Neural progenitor cell (in vitro differentiated cells): ENCODE measurements around the gene KIFC3. TPM values are rescaled to one million over a fixed set of nuclear protein-coding genes. Genes with fewer than 3 reads are reported as not detected.
"Not testable (repeated sequence)": the region's sequence is repeated elsewhere in the genome, so short reads cannot be mapped to it uniquely, and the experiment has no call there.

Experiments used
- DNase-seq: peaks from one replicate; pipeline ENCODE4 v3.0.0-alpha.2; 2016; ENCODE audit warnings: low spot score
- H2AFZ ChIP-seq: fragments of 200-600 bp; sonication (generic); replicated peaks from 2 replicates; pipeline ENCODE4 v1.6.1; 2016; ENCODE audit warnings: antibody characterized with exemption
- H3F3A ChIP-seq: fragments of 200-600 bp; sonication (generic); 2 replicates; pipeline ENCODE4 v1.6.1; 2016; ENCODE audit warnings: antibody characterized with exemption, low read depth
- H3K27ac ChIP-seq: fragments of 200-600 bp; sonication (generic); 2 replicates; pipeline ENCODE4 v1.5.1; 2016; ENCODE audit warnings: mild to moderate bottlenecking
- H3K27me3 ChIP-seq: fragments of 200-600 bp; sonication (generic); 2 replicates; pipeline ENCODE4 v1.6.1; 2016; ENCODE audit warnings: mild to moderate bottlenecking, moderate library complexity
- H3K36me3 ChIP-seq: fragments of 200-600 bp; sonication (generic); 2 replicates; pipeline ENCODE4 v1.5.1; 2016
- H3K4me1 ChIP-seq: fragments of 200-600 bp; sonication (generic); 2 replicates; pipeline ENCODE4 v1.6.1; 2016; ENCODE audit warnings: mixed run types
- H3K4me2 ChIP-seq: fragments of 200-600 bp; sonication (generic); 2 replicates; pipeline ENCODE4 v1.6.1; 2016
- H3K4me3 ChIP-seq: fragments of 200-600 bp; sonication (generic); 2 replicates; pipeline ENCODE4 v1.5.1; 2016
- H3K79me2 ChIP-seq: fragments of 200-600 bp; sonication (generic); 2 replicates; pipeline ENCODE4 v1.6.1; 2016; ENCODE audit warnings: low read depth
- H3K9ac ChIP-seq: fragments of 200-600 bp; sonication (generic); 2 replicates; pipeline ENCODE4 v1.6.1; 2016
- H3K9me3 ChIP-seq: fragments of 200-600 bp; sonication (generic); 2 replicates; pipeline ENCODE4 v1.5.1; 2016; ENCODE audit warnings: low read depth
- H4K20me1 ChIP-seq: fragments of 200-600 bp; sonication (generic); 2 replicates; pipeline ENCODE4 v1.6.1; 2016; ENCODE audit warnings: low read depth
- H3K27ac Mint-ChIP-seq: 3 replicates; pipeline ENCODE4 v1.8.0; 2021; ENCODE audit warnings: mixed read lengths
- H3K27me3 Mint-ChIP-seq: 2 replicates; pipeline ENCODE4 v1.8.0; 2022; ENCODE audit warnings: low read depth, mild to moderate bottlenecking, inconsistent platforms, moderate library complexity, mixed read lengths; ENCODE audit not compliant: insufficient read depth
- H3K36me3 Mint-ChIP-seq: 3 replicates; pipeline ENCODE4 v1.8.0; 2021; ENCODE audit warnings: mixed read lengths
- H3K4me1 Mint-ChIP-seq: 3 replicates; pipeline ENCODE4 v1.8.0; 2021; ENCODE audit warnings: mixed read lengths
- H3K4me3 Mint-ChIP-seq: 3 replicates; pipeline ENCODE4 v1.8.0; 2021; ENCODE audit warnings: mild to moderate bottlenecking, moderate library complexity, mixed read lengths
- H3K9me3 Mint-ChIP-seq: 3 replicates; pipeline ENCODE4 v1.8.0; 2020; ENCODE audit warnings: mixed read lengths
- EZH2 ChIP-seq: fragments of 200-600 bp; sonication (generic); IDR thresholded peaks from 2 replicates; pipeline ENCODE4 v1.6.1; 2017; ENCODE audit warnings: antibody characterized with exemption, mild to moderate bottlenecking, moderate library complexity
- EZH2phosphoT487 ChIP-seq: fragments of 200-600 bp; sonication (generic); IDR thresholded peaks from 2 replicates; pipeline ENCODE4 v1.6.1; 2017; ENCODE audit warnings: antibody characterized with exemption
- total RNA-seq: library from RNA; depleted of rRNA; stranded (reverse); fragments of >200 nt; gene quantifications from 2 replicates; pipeline ENCODE4 v1.2.3, GENCODE V29; 2015; ENCODE audit warnings: low replicate concordance
- TF ChIP-seq, protein P1 (sequence below): fragments of 200-600 bp; sonication (generic); IDR thresholded peaks from 2 replicates; pipeline ENCODE4 v1.5.1; 2017; ENCODE audit warnings: antibody characterized with exemption, mild to moderate bottlenecking

KIFC3 gene
- total RNA-seq, 1 donor from 2014 or later = 0.28 TPM

DNA sequence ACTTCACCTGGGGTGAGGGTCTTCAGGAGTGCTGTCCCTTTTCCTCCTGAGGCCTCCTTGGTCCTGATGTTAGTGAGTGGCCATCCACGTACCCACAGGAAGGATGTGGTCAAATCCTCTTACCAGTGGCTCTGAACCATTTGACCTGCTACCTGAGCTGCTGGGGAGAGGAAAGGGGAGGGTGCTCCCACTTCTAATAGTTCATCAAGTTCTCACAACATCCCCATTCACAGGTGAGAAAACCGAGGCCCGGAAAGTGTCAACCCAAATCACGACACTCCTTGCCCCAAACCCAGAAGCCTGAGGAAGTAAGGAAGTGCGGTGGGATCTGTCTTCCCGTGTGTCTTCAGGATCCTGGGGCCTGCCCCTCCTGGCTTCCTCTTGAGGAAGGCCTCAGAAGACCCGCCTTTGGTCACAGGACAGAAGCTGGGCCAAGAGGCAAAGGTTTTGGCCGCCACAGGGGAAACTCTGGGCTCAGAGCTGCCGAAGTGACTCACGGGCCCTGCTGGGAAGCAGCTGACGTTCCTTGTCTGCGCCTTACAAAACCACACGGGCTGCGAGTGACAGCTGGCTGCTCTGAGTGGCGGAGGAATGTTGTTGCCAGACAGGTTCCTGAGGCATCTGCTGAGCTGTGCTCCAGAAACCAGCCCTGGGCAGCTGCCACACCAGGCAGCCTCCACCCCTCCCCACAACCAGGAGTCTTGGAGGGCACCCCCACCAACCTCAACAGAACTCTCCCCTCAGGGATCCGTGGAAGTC, 13.9 kb upstream of the KIFC3 start:
- H3K4me3 Mint-ChIP-seq = no peak overlapping the region
- no peak overlapping the region for H3K9ac ChIP-seq
- no peak overlapping the region for H3K4me3 ChIP-seq

DNA sequence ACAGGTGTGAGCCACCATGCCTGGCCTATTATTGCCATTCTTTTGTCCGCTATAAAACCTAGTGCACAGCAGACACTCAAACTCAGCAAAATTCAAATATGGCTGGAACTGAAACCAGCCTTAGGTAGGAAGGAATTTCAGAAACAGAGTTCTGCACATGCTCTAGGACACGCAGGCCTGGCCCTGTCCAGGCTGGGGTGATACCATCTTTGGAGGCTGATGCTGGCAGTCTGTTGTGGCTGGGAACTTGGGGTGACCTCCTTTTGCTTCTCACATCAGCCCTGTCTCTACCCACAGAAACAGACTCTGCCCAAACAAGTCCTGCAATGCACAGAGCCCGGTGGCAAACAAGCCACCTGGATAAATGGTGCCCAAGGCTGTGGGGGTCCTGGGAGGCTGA, 12.6 kb upstream of the KIFC3 start:
- Mint-ChIP-seq H3K4me1 (peaks cover 28% of the 10 kb centered on the region), H3K9me3 (no peaks in the 10 kb centered on the region), H3K4me3 (no peak overlapping the region), H3K27me3 (peaks cover 11% of the 10 kb centered on the region), H3K36me3 (no peaks in the 10 kb centered on the region), H3K27ac (no peak overlapping the region)
- TF ChIP-seq EZH2phosphoT487 = no peak
- TF ChIP-seq, protein P1, sequence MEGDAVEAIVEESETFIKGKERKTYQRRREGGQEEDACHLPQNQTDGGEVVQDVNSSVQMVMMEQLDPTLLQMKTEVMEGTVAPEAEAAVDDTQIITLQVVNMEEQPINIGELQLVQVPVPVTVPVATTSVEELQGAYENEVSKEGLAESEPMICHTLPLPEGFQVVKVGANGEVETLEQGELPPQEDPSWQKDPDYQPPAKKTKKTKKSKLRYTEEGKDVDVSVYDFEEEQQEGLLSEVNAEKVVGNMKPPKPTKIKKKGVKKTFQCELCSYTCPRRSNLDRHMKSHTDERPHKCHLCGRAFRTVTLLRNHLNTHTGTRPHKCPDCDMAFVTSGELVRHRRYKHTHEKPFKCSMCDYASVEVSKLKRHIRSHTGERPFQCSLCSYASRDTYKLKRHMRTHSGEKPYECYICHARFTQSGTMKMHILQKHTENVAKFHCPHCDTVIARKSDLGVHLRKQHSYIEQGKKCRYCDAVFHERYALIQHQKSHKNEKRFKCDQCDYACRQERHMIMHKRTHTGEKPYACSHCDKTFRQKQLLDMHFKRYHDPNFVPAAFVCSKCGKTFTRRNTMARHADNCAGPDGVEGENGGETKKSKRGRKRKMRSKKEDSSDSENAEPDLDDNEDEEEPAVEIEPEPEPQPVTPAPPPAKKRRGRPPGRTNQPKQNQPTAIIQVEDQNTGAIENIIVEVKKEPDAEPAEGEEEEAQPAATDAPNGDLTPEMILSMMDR = no peak
- no peak for TF ChIP-seq EZH2
- Histone ChIP-seq H3K9ac (no peak overlapping the region), H3F3A (no peaks in the 10 kb centered on the region), H3K4me3 (no peak overlapping the region), H4K20me1 (no peaks in the 10 kb centered on the region), H3K79me2 (no peaks in the 10 kb centered on the region), H3K4me2 (no peak overlapping the region), H3K9me3 (no peaks in the 10 kb centered on the region), H3K4me1 (no peaks in the 10 kb centered on the region), H3K27ac (no peak overlapping the region), H3K36me3 (no peaks in the 10 kb centered on the region), H2AFZ (no peak overlapping the region), H3K27me3 (no peaks in the 10 kb centered on the region)
- no peak for DNase-seq

More for the DNA sequence above, 13.9 kb upstream of the KIFC3 start:
- Histone ChIP-seq H2AFZ (peak overlapping the region; percentile 52), H3K79me2 (no peaks in the 10 kb centered on the region), H3K27ac (no peak overlapping the region), H3K4me1 (no peaks in the 10 kb centered on the region), H3K36me3 (no peaks in the 10 kb centered on the region), H4K20me1 (no peaks in the 10 kb centered on the region), H3K4me2 (no peak overlapping the region), H3F3A (no peaks in the 10 kb centered on the region), H3K27me3 (no peaks in the 10 kb centered on the region), H3K9me3 (no peaks in the 10 kb centered on the region)
- TF ChIP-seq, protein P1 = no peak
- TF ChIP-seq EZH2 (no peak), EZH2phosphoT487 (no peak)
- no peaks in the 10 kb centered on the region for H3K9me3 Mint-ChIP-seq
- H3K4me1 Mint-ChIP-seq = peaks cover 17% of the 10 kb centered on the region
- peak; percentile 71 for DNase-seq
- H3K36me3 Mint-ChIP-seq = no peaks in the 10 kb centered on the region
- no peak overlapping the region for H3K27ac Mint-ChIP-seq
- peaks cover 8% of the 10 kb centered on the region for H3K27me3 Mint-ChIP-seq

DNA sequence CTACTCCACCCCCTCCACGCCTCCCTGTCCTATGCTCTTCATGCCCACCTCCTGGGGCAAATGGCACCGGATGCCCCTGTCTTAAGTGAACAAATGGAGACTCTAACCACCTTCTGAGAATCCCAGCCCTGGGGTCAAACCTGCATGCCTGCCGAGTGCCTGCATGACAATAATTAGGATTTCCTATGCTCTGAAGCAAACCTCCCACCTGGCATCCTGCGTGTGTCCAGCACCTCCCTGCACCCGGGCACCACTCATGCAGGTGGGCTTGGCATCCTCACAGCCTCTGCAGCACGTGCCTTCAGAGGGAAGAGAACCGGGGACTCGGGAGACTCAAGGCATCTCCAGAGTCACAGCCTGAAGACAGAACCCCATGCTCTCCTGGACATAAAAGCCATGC, 11.2 kb upstream of the KIFC3 start:
- Histone ChIP-seq H3K79me2 (no peaks in the 10 kb centered on the region), H3K36me3 (no peaks in the 10 kb centered on the region), H2AFZ (no peak overlapping the region), H3K9me3 (no peaks in the 10 kb centered on the region), H3K4me1 (no peaks in the 10 kb centered on the region), H3K27me3 (no peaks in the 10 kb centered on the region), H3K4me3 (no peak overlapping the region), H3K4me2 (no peak overlapping the region), H3F3A (no peaks in the 10 kb centered on the region), H3K27ac (no peak overlapping the region), H3K9ac (no peak overlapping the region), H4K20me1 (no peaks in the 10 kb centered on the region)
- Mint-ChIP-seq H3K27me3 (peaks cover 11% of the 10 kb centered on the region), H3K27ac (no peak overlapping the region), H3K4me3 (no peak overlapping the region), H3K9me3 (no peaks in the 10 kb centered on the region), H3K36me3 (no peaks in the 10 kb centered on the region), H3K4me1 (peaks cover 37% of the 10 kb centered on the region)
- TF ChIP-seq EZH2phosphoT487 (no peak), EZH2 (no peak)
- TF ChIP-seq, protein P1 = no peak
- no peak for DNase-seq

DNA sequence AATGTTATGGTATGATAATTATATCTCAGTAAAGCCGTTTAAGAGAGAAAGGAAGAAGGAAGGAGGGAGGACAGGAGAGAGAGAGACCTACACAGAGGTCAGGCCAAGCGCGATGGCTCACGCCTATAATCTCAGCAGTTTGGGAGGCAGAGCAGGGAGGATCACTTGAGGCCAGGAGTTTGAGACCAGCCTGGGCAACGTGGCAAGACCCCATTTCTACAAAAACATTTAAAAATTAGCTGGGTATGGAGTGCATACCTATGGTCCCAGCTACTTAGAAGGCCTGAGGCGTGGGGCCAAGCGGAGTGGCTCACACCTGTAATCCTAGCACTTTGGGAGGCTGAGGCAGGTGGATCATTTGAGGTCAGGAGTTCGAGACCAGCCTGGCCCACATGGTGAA, 9.0 kb upstream of the KIFC3 start:
- peaks cover 37% of the 10 kb centered on the region for H3K4me1 Mint-ChIP-seq
- not testable (repeated sequence) for H3K4me1 ChIP-seq, H3K9ac ChIP-seq, H3K27ac ChIP-seq, H3K27me3 Mint-ChIP-seq, H3K79me2 ChIP-seq, H3K27ac Mint-ChIP-seq, H2AFZ ChIP-seq, H3K4me3 ChIP-seq, H3K4me3 Mint-ChIP-seq, DNase-seq, H3K27me3 ChIP-seq, H3K36me3 Mint-ChIP-seq, H4K20me1 ChIP-seq, H3F3A ChIP-seq, H3K4me2 ChIP-seq, H3K9me3 ChIP-seq, H3K9me3 Mint-ChIP-seq, H3K36me3 ChIP-seq
